Superior temporal gyrus (tissue), 1 donor: ENCODE data around the gene TPCN2.

ENCODE experiments used
- DNase-seq: peaks from one replicate; pipeline ENCODE4 v3.0.0-alpha.2; 2016; ENCODE audit errors: extremely low spot score

The TPCN2 gene

DNA sequence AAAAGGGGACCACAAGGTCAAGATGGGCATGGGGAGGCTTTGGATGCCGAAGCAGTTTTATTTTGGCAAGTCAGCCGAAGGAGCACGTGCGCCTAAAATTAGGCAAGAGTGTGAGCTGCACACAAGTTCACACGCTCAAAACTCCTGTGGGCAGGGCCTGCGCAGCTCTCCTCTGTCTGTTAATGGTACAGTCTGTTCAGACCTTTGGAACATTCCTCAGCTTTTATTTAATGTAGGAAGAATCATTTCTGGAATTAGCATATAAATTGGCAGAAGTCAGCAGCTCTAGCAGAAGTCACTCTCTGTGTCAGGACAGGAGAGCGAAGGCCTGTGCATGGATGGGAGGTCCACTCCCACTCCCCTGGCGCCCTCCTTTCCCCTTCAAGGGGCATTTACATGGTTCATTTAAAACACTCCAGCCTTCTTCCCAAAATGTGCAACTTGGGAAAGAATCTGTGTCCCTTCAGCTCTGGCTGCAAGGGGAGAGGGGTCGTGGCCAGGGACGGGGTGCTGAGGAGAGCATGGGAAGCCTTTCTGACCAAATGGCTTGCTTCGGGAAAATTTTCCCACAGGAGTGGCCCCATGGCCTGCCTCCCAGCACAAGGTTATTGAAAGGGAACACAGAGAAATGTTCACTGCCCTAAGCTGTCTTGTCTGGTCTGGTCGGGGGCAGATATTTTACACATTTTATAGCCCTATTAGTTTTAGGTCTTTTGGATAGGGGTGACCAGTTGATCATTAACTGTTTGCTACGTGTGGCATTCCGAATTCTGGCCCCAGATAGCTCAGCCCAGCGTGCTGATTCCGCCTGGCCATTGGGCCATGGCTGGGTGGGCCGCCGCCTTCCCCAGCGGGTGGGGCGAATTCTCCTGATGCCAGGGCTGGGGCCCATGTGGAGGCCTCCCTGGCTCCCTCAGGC, 63.2 kb downstream of the TPCN2 start:
- no peak for DNase-seq

DNA sequence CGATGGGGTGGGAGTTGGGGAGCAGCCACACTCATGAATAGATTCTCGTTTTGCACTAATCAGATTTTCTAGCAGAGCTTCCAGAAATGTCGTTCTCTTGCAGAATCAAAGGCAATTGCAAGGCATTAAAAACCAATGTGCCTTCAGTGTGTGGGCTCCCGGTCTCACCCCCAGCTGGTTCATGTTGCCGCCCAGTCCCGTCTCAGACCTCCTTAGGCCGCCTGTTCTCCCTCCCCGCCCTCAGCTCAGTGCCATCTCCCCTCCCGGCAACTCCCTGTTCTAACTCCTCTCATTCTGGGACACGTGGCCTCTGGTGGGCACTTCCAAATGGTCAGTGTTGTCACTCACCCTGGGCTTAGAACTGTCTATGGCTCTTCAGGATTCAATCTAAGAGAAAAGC, 64.5 kb downstream of the TPCN2 start:
- no peak for DNase-seq

DNA sequence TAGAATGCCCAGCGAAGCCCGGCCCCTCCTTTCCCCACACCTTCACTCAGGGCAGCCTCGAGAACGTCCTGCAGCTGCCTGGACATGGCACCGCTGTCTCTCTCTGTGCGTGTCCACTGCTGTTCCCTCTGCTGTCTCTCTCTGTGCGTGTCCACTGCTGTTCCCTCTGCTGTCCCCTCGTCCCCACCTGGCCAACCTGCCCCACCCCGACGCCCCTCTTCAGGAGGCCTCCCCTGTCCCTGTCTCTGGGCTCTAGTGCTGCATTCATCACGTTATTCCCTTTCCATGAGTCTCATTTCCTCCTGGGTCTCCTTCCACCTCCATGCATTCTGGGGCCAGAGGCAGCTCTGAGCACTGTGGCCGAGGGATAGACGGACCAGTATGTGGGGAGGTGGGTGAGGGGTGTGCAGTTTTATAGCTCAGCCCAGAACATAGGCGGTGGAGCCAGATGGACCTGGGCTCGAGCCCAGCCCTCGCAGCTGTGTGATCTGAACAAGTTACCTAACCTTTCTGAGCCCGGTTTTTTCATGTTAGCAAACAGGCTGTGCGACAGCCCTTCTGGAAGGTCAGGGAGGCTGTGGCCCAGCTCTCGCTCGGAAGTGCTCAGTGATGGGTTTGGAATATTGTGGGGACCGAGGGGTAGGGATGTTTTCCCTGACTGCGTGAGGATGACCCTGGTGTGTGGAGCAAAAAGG, 65.1 kb downstream of the TPCN2 start:
- DNase-seq, result no peak

DNA sequence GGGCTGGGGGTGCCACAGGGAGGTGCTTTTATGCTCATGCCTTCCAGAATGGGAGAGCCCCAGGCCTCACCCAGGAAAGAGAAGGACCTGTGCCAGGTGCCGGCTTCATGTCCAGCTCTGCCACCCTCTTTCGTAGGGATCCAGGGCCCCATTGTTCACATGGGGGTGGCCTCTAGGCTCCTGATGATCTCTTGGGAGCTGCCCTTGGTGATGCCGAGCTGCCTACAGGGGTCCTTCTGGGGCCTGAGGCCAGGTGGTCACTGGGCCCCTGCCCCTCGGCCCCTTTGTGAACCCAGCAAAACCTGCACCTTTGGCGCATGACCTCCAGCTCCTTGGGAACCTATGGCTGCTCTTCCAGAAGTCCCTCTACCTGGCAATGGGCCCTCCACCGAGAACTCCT, 65.6 kb downstream of the TPCN2 start:
- no peak for DNase-seq

DNA sequence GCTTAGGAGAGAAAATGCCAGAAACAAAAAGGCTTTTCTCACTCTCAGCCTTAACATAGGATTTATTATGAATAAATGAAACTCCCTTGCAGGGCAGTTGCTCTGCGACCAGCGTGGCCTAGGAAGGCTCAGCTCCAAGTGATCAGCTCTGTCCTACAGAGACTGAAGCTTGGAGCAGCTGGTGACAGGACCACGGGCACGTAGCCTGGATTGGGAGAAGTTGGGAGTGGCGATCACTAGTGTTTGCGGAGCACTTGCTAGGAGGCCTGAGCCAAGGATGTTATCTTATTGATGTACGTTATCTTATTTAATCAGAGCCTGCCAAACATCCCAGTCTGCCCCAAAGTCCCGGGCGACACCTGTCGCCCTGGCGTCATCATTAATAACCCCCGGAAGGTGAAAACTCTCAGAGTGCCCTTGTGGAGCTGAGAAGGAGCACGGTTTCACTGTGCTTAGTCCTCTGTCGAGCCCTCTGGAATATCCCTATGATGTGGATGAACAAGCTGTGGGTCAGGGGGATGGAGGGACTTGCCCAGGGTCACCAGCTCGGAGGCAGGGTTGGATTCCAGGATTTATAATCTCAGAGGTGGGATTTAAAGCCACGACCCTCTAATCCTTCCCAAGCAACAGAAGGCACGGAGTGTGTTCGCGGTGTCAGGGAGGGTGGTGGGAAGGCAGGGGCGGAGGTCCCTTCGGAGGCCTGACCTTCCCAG, 66.2 kb downstream of the TPCN2 start:
- DNase-seq, result no peak

DNA sequence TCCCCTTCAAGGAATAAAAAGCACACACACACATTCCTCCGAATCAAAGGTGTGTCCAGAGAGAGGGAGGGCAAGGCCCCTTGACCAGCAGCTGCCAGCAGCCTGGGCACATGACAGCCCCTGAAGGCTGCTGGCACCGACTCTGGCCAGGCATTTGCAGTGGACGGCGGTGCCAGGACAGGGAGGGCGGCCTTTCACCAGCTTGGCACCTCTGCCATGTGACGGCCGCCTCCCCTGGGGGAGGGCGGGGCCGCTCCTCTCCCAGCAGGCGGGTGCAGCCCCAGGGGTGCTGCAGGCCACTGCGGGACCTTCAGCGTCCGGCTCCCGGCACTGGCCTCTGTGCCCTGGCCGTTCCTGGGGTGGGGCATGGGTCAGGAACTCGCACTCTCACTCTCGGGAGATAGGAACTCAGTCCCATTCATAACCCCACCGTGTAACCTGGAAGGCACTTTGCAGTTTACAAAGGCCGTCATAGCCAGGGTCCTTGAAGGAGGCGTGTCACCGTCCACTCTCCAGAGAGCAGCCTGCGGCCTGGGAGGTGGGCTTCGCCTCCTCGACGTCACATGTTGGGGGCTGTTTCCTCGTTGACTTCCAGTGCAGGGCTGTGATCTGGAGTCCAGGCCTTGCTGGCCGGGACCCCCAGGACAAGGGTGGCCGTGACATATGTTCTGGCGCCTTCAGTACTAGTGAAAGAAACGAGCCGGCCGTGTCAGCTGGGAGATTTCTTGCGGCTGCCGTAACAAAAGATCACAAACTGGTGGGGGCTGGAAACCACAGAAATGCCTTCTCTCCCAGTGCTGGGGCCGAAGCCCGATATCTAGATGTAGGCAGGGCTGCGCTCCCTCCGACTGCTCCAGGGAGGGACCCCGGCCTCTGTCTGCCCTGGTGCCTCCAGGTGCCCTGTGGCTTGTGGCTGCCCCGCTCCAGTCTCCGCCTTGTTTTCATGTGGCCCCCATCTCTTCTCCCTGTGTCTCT, 67.1 kb downstream of the TPCN2 start:
- DNase-seq, result no peak

DNA sequence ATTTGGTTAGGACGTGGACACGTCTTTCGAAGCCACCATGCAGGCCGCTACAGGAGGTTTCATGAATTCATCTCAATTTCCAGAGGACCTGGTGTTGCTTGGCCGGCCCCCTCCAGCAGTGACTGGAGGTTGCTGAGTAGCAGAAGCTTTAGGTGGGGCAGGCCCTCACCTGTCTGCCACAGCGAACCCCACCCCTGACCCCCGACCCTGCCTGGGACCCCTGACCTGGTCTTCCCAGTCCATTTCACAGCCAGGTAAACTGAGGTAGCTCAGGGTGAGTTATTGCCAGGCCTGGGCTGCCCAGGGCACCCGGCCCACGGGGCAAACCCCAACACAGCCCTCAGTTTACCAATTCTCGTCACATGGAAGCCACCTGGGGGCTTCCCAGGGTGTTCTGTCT, 67.9 kb downstream of the TPCN2 start:
- DNase-seq, result no peak

DNA sequence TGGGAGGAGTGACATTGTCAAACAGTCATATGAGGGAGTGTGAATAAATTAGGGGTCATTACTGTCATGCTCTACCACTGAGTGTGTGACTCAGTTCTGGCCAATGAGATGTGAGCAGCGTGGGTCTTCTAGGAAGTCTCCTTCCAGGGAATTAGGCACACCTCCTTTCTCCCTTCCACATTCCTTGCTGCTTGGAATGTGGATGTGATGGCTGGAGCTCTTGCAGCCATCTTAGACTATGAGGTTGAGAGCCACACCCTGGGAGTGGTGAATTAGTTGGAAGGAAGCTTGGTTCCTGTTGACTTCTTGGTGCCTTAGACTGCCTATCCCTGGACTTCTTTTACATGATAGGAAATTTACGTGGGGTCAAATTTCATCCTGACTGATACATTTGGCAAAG, 70.5 kb downstream of the TPCN2 start:
- DNase-seq, result no peak

DNA sequence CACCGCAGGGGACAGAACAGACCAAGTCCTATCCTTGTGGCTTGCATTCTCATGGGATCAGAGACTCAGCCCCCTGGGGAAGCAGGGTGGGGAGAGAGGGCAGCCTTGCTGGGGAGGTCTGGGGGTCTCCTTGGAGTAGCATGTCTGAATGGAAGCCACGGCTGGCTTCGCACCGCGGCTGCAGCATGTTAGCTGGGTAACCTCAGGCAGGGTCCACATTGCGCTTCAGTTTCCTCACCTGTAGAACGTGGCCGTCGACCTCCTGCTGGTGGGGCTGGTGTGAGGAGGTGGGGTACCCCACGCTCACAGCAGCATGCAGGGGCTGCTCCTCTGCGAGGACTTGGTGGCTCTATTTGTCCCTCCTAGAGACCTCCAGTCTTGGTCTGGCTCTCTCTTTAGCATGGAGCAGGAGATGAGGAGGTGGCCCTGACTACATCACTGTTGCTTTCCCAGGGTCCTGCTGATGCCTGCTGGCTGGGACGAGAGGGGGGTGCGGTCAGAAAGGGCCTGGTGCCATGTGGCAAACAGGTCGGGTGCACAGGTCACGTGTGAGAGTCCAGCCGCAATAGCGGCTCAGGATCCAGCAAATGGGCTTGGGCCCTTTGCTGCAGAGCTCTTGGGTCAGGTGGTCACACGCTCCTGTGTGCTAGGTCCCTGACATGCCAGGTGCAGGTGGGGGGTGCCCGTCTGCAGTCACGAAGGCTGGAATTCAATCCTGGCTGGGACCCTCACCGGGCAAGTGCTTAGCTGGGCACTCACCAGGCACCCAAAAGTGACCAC, 71.6 kb downstream of the TPCN2 start:
- no peak for DNase-seq

DNA sequence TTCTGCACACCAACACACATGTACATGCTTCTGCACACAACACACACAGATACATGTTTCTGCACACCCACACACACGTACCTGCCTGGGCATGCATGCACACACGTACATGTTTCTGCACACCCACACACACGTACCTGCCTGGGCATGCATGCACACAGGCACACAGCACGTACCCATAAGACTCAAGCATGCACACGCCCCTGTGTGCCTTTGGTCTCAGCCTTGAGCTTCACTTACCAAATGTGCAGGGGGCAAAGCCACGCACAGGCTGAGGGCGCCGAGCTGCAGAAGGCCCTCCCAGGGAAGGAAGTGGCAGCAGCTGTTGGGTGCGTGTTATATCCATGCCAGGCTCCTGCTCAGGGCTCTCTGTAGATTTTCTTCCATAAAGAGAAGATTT, 72.3 kb downstream of the TPCN2 start:
- DNase-seq, result no peak

DNA sequence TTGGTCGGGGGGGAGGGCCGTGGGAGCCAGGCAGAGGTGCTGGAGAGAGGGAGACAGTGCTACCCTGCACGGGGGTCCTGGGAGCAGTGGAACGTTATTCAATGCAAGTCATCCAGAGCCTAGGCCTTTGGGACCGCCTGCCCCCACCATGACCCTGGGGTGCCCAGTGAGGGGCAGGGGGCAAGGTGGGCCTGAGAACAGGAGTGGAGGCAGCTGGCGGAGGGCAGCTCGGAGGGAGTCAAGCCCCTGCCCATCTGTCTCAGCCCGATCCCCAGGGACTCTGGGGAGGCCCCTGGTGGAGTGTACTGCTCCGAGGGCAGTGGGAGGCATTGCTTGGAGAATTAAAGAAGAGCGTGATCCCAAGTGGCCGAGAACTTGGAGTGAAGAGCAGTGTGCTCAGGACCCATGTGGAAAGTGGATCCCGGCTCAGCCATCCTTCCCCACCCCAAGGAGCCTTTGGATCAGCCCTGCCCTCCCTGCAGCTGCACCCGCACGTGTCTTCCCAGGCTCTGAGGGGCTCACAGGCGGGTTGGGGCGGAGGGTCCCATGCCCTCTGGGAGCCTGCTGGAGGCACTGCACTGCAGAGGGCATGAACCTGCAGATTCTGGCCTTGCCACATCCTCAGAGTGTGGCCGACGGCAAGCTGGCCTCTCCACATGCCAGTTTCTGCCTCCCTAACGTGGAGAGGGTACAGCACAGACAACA, 73.0 kb downstream of the TPCN2 start:
- DNase-seq, result no peak

DNA sequence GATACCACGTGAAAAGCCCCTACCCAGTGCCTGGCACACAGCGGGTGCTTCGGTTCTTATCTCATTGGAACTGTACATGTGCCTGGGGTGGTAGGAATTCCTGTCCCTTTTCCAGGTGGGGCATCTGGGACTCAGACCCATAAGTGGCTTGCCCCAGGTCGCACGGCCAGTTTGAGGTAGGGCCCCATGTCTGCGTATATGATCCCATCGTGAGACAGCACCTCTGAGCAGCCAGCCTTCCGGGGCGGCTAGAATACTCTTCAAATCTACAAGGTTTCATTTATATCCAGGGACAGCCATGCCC, 73.5 kb downstream of the TPCN2 start:
- no peak for DNase-seq

DNA sequence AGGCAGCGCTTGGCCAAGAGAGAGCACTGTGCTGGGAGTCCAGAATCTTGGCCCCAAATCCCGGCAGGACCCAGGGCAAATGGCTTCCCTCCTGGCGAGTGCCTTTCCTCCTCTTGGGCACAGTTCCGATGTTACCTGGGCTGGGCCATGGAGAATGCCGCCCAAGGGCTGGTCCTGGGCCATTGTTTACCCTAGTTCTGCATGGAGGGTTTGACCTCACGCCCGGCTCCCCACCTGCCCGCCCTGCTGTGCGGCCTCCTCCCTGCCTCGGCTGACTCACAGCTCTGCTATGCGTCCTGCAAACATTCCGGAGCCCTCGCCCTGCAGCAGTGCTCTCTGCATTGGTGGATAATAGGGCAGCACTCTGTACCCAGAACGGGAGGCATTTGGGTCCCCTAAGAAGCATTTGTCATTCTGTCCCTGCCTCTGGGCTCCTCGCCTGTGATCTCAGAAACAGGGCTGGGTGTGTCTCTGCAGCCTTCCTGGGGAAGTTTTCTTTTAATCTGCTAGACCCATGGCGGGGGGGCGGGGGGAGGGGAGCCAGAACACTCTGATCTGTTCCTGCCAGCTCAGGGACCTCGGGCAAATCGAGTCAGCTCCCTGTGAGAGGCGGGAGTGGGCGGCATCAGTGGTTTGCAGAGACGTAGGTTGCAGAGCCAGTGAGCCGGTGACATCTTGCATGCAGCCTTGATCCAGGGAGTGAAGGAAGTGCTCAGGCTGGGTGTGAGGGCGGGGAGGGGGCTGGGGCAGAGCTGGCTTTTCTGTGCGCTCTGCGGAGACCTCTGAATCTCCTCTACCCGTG, 74.1 kb downstream of the TPCN2 start:
- no peak for DNase-seq

DNA sequence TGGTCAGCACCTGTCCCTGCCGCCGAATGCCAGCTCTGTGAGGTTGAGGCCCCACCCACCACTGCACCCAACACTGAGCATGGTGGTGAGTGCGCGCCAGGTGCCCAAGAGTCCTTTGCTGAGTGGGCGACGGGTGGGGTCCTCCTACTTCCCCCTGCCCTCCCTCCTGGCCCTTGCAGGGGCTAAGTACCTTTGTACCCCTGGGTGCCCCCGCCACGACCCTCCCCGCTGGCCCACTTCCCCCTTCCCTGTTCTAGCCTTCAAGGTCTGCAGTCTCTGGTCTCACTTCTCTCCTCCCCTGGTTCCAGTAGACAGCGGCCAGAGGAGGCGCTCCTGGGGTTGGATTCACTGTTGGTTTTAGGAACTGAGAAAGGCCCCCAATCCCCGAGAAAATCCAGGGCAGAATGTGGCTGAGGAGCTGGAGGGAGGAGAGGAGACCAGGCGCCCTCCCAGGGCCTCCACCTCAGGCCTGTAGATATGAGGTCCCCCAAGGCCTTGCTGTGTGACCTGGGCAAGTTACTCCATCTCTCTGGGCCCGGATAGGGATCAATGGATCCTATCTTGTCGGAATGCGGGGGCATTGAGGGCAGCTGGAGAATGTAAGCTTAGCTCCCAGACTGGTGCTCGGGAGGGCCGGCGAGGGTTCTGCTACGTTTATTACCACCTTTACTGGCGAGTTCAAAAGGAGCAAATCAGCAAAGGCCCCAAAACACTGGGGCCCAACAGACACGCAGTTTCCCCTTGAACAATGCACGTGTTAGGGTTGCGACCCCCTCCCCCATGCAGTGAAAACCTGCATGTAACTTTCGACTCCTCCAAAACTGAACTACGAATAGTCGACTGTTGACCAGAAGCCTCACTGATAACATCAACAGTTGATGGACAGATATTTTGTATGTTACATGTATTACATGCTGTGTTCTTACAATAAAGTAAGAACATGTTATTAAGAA, 75.1 kb downstream of the TPCN2 start:
- no peak for DNase-seq

DNA sequence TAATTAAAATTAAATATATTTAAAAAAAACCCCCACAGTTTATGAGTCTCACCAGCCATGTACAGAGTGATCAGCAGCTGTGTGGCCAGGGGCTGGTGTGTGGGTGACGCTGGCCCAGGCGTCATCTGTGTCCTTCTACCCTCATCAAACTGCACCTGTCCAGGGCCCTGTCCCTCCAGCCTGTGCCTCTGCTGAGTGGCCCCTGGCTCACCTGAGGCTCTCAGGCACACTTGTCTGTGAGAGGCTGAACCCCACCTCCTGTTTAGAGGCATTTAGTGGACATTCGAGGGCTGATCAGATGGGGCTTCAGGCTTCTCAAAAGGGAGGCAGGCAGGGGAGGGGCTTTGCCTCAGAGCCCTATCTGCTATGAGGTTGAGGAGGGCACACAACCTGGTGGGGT, 77.1 kb downstream of the TPCN2 start:
- no peak for DNase-seq

DNA sequence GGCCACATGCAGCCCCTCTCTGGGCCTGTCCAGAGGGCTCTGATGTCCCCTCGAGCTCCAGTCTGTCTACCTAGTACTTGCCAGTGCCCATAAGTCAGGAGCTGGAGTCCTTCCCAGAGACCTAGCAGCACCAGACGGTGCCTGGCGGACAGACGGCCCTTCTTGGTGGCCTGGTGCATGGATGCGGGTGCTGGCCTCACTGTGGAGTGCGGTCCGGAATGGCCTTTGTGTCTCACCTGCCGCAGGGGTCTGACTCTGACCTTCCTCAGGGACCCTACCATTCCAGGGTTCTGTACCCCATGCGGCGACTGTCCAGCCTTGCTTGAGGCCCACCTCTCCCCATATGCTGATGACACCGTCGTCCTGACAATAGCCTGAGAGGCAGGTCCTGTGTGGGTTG, 77.6 kb downstream of the TPCN2 start:
- DNase-seq, result no peak

DNA sequence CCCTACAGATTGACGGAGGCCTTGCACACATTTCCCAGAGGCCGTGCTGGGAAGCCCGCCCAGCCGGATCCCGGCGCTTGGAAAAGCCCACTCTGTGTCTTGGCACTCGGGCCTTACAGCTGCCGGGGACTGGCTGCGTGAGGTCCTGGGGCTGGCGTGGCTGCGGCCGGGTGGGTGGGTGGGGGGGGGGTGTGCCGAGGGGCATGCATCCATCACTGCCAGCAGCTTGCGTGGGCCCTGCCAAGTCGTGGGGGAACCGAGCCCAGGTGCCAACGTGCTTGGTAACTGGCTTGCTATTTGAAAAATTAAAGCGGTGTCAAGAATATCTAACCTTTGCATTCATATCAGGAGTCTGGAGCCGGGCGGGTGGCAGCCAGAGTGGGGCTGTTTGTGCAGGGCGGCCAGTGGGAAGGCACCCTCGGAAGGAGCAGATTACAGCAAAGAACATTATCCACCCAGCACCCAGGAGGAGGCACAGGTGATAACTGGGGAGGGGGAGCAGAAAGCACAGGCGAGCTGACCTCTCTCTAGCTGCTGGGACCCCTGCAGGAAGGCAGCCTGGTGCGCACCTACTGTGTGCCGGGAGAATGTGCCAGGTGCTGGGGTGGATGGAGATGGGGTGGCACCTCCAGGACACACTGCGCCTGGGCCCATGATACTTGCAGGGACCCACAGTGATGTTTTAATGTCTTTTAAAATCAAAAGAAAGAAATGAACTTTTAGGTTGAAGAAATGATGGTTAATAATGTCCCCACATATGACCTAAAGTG, 78.5 kb downstream of the TPCN2 start:
- DNase-seq, result no peak
